NCI-H748 treated with DMSO at 0.1 percent for 48 hours (cell line): ENCODE results near the gene GPR15LG.

Experiments
- DNase-seq: peaks from one replicate; lab custom pipeline; 2025; lab: John Stamatoyannopoulos, UW

Gene GPR15LG

GRCh38 chr10:84193846-84194423 is 20.3 kb downstream of the GPR15LG start:
- no peak for DNase-seq

- peak; percentile 14 for DNase-seq
These were observed 20.9 kb downstream of the GPR15LG start, which contains the start of gene CDHR1 for GRCh38 chr10:84194424-84195043. CDHR1 (plus strand) TSS chr10:84194537; CDS start chr10:84194761, 224 bp downstream.

GRCh38 chr10:84195044-84195830 is 21.6 kb downstream of the GPR15LG start:
- DNase-seq = no peak

- DNase-seq = peak; percentile 49
These were observed 22.5 kb downstream of the GPR15LG start for GRCh38 chr10:84196083-84196482.

GRCh38 chr10:84196941-84197340 is 23.3 kb downstream of the GPR15LG start:
- no peak for DNase-seq

GRCh38 chr10:84197643-84198042 is 24.0 kb downstream of the GPR15LG start:
- no peak for DNase-seq

GRCh38 chr10:84198206-84198915 is 24.8 kb downstream of the GPR15LG start:
- DNase-seq = no peak

GRCh38 chr10:84200537-84201243 is 27.1 kb downstream of the GPR15LG start:
- DNase-seq = no peak

GRCh38 chr10:84201244-84201606 is 27.6 kb downstream of the GPR15LG start:
- DNase-seq = no peak

- no peak for DNase-seq
These were observed 28.1 kb downstream of the GPR15LG start for GRCh38 chr10:84201682-84202081.

GRCh38 chr10:84202349-84202748 is 28.7 kb downstream of the GPR15LG start:
- no peak for DNase-seq

- DNase-seq = no peak
These were observed 30.5 kb downstream of the GPR15LG start for GRCh38 chr10:84204122-84204521.

GRCh38 chr10:84204610-84205009 is 31.0 kb downstream of the GPR15LG start:
- DNase-seq = no peak

GRCh38 chr10:84205049-84205852 is 31.6 kb downstream of the GPR15LG start:
- DNase-seq = peak; percentile 43

- DNase-seq = no peak
These were observed 32.4 kb downstream of the GPR15LG start for GRCh38 chr10:84205853-84206525.

GRCh38 chr10:84208023-84208422 is 34.4 kb downstream of the GPR15LG start:
- DNase-seq = no peak

- no peak for DNase-seq
These were observed 38.0 kb downstream of the GPR15LG start for GRCh38 chr10:84211566-84211965.

- DNase-seq = no peak
These were observed 38.4 kb downstream of the GPR15LG start for GRCh38 chr10:84212014-84212413.

GRCh38 chr10:84213076-84213475 is 39.5 kb downstream of the GPR15LG start:
- DNase-seq = no peak

GRCh38 chr10:84214046-84214572 is 40.5 kb downstream of the GPR15LG start:
- DNase-seq = no peak
